ENCODE results near the gene CCL4. TPM values are rescaled to one million over a fixed set of nuclear protein-coding genes. Genes with fewer than 3 reads are reported as not detected.

CCL4 gene
- total and polyA plus RNA-seq, 2 experiments from 2014 or later, result not detected

GRCh38 chr17:36136036-36136435 is 32.4 kb downstream of the CCL4 start:
- Histone ChIP-seq H3K79me2 (replicated peaks; ENCODE audit: insufficient read depth) (no peaks in the 10 kb centered on the region), H4K20me1 (replicated peaks; ENCODE audit: insufficient read depth) (no peaks in the 10 kb centered on the region), H2AFZ (no peak overlapping the region), H3K9me2 (ENCODE audit: insufficient read depth) (0 out of 2 replicates have a peak, but pooled peaks cover 3% of the 10 kb centered on the region), H3K4me2 (no peak overlapping the region), H3F3A (replicated peaks; ENCODE audit: low read depth) (no peaks in the 10 kb centered on the region), H3K27ac (ENCODE audit: low read depth) (no peak overlapping the region), H3K4me3 (no peak overlapping the region), H3K36me3 (ENCODE audit: insufficient read depth) (no peaks in the 10 kb centered on the region), H3K4me1 (ENCODE audit: insufficient read depth) (no peaks in the 10 kb centered on the region), H3K27me3 (ENCODE audit: insufficient read depth) (no peaks in the 10 kb centered on the region)
- TF ChIP-seq, protein P1, sequence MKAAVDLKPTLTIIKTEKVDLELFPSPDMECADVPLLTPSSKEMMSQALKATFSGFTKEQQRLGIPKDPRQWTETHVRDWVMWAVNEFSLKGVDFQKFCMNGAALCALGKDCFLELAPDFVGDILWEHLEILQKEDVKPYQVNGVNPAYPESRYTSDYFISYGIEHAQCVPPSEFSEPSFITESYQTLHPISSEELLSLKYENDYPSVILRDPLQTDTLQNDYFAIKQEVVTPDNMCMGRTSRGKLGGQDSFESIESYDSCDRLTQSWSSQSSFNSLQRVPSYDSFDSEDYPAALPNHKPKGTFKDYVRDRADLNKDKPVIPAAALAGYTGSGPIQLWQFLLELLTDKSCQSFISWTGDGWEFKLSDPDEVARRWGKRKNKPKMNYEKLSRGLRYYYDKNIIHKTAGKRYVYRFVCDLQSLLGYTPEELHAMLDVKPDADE (IDR thresholded peaks at IDR 0.05), result no peak
- TF ChIP-seq EZH2phosphoT487 (IDR thresholded peaks at IDR 0.05; ENCODE audit: unreplicated experiment) (no peak), NANOG (IDR thresholded peaks at IDR 0.05; ENCODE audit: borderline replicate concordance) (no peak), ZNF331 (CRISPR knock-in tag; IDR thresholded peaks at IDR 0.05; ENCODE audit: low read depth) (no peak), EZH2 (IDR thresholded peaks at IDR 0.05; ENCODE audit: low read depth, unreplicated experiment) (no peak), ZNF114 (CRISPR knock-in tag; IDR thresholded peaks at IDR 0.05) (no peak), JUNB (IDR thresholded peaks at IDR 0.05; ENCODE audit: unreplicated experiment) (no peak), ZNF462 (CRISPR knock-in tag; IDR thresholded peaks at IDR 0.05) (no peak), CREB1 (CRISPR knock-in tag; IDR thresholded peaks at IDR 0.05; ENCODE audit: low read depth) (no peak), POLR2AphosphoS5 (IDR thresholded peaks at IDR 0.05; ENCODE audit: low read depth) (no peak), CTCF (conservative IDR thresholded peaks at IDR 0.05; ENCODE audit: low read depth in 2 of 2) (no peak), STAT1 (IDR thresholded peaks at IDR 0.05; ENCODE audit: unreplicated experiment) (no peak)
- TF ChIP-seq, protein P2, sequence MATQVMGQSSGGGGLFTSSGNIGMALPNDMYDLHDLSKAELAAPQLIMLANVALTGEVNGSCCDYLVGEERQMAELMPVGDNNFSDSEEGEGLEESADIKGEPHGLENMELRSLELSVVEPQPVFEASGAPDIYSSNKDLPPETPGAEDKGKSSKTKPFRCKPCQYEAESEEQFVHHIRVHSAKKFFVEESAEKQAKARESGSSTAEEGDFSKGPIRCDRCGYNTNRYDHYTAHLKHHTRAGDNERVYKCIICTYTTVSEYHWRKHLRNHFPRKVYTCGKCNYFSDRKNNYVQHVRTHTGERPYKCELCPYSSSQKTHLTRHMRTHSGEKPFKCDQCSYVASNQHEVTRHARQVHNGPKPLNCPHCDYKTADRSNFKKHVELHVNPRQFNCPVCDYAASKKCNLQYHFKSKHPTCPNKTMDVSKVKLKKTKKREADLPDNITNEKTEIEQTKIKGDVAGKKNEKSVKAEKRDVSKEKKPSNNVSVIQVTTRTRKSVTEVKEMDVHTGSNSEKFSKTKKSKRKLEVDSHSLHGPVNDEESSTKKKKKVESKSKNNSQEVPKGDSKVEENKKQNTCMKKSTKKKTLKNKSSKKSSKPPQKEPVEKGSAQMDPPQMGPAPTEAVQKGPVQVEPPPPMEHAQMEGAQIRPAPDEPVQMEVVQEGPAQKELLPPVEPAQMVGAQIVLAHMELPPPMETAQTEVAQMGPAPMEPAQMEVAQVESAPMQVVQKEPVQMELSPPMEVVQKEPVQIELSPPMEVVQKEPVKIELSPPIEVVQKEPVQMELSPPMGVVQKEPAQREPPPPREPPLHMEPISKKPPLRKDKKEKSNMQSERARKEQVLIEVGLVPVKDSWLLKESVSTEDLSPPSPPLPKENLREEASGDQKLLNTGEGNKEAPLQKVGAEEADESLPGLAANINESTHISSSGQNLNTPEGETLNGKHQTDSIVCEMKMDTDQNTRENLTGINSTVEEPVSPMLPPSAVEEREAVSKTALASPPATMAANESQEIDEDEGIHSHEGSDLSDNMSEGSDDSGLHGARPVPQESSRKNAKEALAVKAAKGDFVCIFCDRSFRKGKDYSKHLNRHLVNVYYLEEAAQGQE (IDR thresholded peaks at IDR 0.05; ENCODE audit: unreplicated experiment), result no peak
- DNase-seq (ENCODE audit: low spot score) (no peak), ATAC-seq (no peak)
- Mint-ChIP-seq H3K9me3 (no peaks in the 10 kb centered on the region; the same call in 2 of the 3 replicates), H3K4me1 (no peaks in the 10 kb centered on the region), H3K27me3 (ENCODE audit: insufficient read depth, low read depth, poor library complexity) (peaks cover 6% of the 10 kb centered on the region), H3K27ac (no peak overlapping the region; the same call in 1 of the 2 replicates), H3K4me3 (no peak overlapping the region), H3K36me3 (ENCODE audit: low read depth) (no peaks in the 10 kb centered on the region)
